Limb (tissue), 2 donors: ENCODE results near the gene TAL2.
A peak's percentile ranks its signal among the peaks of the same experiment; 100 is the strongest.
"Not testable (repeated sequence)": the region's sequence is repeated elsewhere in the genome, so short reads cannot be mapped to it uniquely, and the experiment has no call there.

Source experiments
- DNase-seq, 2 donors: peaks; one replicate each; pipeline ENCODE4 v3.0.0-alpha.2; 2016; ENCODE audit errors: extremely low spot score in 2 of 2

Gene TAL2

GRCh38 chr9:105673850-105674387, 11.7 kb downstream of the TAL2 start:
- no peak for DNase-seq

DNA sequence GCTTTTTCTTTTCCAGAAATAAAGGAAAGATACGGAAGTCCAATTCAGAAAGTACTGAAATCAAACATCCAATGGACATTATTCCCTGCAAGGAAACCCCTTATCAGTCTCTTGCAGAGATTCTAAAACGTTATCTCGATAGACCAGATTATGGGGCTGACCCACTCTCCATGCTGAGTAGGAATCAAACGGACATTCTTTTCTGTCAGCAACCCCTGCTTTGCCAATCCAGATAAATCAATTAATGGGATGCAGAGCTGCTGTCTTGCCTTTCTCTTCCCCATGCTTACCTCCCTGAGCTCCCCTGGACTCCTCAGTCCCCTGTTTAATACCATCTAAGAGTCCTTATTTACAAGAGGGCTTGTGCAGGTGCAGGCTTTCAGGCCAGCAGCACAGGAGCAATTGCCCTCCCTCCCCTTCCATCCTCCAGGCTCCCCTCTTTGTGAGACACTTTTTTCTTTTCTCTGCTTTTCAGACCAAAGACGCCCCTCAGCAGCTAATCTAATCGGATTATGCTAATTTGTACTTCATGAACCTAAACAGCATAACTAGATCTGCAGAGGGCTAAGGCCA, 14.2 kb downstream of the TAL2 start:
- no peak for DNase-seq

- DNase-seq = no peak
These were observed 15.9 kb downstream of the TAL2 start for GRCh38 chr9:105678163-105678562.

DNA sequence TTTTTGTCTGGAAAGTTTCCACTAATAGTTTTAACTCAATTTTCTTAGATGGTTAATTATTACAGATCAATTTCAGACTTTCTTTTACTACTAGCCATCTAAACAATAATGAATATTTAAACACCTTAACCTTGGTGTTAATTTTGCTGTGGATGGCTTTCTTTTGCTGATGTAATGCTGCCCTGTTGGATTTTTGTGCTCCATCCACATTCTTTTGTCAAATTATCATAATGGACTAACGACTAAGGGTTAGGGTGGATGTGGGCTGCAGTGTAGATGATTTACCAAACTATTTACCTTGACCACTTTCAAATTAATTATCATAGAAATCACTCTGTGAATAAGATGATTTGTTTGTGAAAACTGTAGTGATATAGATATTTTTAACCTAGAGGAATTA, 16.5 kb downstream of the TAL2 start:
- no peak for DNase-seq

DNA sequence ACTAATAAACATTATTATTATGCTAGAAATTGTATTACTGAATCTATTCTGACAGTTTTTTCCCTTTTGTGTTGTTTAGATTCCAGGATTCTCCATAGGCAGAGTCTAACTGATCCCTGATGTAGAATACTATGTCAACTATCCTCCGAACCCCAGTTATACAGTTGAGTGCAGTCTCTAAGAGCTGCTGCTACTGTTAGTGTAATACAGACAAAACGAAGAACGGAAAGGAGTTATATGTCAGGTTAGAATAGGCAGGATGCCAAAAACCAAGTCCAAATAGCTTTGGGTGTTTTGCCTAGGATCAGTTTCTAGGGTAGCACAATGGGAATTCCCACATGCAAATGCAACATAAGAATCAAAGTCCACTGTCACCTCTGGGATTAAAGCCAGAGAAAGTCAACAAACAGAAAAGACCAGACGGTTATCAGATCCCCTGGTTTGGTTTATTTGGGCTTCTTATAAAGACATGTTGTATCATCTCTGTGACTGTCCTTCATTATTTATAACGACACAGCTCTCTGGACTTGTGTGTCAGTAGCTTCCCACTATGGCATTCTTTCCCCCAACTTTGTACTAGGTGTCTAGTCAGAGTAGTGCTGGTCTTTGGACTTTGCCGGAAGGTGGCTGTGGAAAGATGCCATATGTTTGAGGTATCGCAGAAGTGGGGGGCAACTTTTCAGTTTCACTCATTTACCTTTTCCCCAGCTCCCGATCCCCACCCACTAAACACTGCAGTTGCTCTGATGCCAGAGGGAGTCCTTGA, 17.2 kb downstream of the TAL2 start:
- DNase-seq = no peak

GRCh38 chr9:105681313-105681712, 19.1 kb downstream of the TAL2 start:
- DNase-seq = no peak

GRCh38 chr9:105681724-105682123, 19.5 kb downstream of the TAL2 start:
- DNase-seq = no peak

GRCh38 chr9:105683688-105684275, 21.5 kb downstream of the TAL2 start:
- DNase-seq = no peak

GRCh38 chr9:105686936-105687335, 24.7 kb downstream of the TAL2 start:
- no peak for DNase-seq

GRCh38 chr9:105690742-105691141, 28.5 kb downstream of the TAL2 start:
- DNase-seq = no peak

GRCh38 chr9:105693435-105694189, 31.4 kb downstream of the TAL2 start:
- DNase-seq = no peak

DNA sequence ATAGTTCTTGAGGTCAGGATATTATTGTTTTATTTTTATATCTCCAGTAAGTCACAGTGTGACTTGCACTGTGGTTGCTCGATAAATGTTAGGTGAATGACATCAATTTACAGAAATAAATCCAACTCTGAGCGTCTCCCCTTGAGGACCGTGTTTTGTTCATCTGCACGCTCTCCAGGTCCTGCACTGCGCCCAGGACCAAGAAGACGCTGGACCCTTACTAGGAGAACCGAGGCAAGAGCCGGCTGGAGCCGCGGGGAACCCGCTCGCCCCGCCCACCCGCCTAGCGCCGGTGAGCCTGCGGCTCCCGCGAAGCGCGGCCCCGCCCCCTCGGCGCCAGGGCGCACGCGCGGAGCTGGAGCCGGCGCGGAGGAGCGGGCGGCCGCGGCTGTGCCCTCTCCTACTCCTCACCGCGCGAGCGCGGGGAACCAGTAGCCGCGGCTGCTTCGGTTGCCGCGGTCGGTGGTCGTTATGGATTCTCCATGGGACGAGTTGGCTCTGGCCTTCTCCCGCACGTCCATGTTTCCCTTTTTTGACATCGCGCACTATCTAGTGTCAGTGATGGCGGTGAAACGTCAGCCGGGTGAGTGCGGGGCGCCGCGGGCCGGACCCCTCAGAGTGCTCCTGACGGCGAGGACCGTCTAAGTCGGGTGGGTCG, 32.1 kb downstream of the TAL2 start, which contains the start of gene TMEM38B:
TMEM38B (plus strand) TSS at position 352 of the 658 bp plus-strand sequence; CDS start at position 472, 120 bp downstream.
- peak; percentile 69 to 87 for DNase-seq

DNA sequence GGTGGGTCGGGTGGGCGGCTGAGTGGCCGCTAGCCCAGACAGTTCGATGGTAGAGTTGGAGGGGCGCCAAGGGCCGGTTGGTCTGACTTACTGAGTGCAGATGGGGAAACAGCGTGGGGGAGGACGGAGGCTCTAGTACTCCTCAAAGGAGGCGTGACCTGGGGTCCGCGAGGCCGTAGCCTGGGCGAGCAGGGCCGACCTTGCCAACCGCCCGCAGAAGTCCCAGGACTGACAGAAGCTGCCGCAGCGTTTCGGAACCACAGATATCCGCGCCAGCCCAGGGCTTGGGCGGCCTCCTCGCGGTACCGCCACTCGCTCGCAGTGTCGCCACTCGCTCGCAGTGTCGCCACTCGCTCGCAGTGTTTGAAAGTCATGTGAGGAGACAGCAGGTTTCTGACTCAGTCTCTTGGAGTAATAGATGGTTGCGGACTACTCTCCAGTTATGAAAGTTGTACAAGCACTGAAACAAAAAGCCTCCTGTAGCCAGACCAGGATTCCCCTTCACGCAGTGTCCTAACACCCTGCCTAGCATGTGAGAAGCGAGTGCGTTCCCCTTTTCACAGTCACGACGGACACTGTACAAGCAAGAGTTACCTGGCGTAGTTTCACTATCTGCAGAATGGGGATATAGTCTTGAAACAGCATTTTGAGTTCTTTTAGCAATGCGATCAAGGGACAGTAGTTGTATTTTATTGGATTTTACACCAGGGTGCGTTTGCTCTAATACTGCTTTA, 32.8 kb downstream of the TAL2 start:
- DNase-seq = peak in 1 of 2 donors; percentile 35

DNA sequence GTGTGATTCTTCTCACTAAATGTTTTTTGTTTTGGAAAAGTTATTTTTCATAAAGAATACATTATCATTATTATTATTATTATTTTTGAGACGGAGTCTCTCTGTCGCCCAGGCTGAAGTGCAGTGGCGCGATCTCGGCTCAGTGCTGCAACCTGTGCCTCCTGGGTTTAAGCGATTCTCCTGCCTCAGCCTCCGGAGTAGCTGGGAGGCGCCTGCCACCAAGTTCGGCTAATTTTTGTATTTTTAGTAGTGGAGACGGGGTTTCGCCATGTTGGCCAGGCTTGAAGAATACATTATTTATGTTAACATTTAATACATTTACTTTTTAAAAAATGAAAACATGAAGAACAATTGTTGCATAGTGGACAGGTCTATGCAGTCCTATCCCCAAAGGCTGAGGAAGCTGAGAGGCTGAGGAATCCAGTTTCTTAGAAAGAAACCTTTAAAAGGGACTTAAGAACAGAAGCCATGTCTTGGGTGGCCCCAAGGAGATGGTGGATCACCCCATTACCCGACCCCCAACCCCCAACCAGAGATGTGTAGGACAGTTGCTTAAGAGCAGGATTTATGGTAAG, 34.0 kb downstream of the TAL2 start:
- DNase-seq = no peak

DNA sequence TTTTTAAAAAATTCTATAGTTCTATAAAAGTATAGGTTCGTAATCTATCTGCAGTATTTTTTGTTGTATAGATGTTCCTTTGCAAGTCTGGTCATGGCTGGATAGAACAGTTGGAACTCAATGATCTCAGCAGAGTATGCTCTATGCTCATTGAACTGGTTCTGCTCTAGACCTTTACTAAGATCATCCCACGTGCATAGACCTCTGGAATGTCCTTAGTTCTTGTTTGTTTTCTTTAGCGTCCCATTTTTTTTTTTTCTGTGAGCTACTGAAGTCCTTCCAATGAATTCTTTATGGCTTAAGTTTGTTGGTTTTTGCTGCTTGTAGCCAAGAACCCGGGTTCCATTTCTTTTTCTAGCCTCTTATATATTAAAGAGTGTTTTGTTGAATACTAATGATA, 35.6 kb downstream of the TAL2 start:
- DNase-seq = no peak

GRCh38 chr9:105698348-105698870, 36.2 kb downstream of the TAL2 start:
- DNase-seq = no peak

GRCh38 chr9:105700668-105701067, 38.4 kb downstream of the TAL2 start:
- DNase-seq = no peak

- DNase-seq = no peak
These were observed 38.9 kb downstream of the TAL2 start for GRCh38 chr9:105701145-105701544.

GRCh38 chr9:105702207-105702606, 40.0 kb downstream of the TAL2 start:
- DNase-seq = no peak

- DNase-seq = not testable (repeated sequence)
These were observed 41.4 kb downstream of the TAL2 start for GRCh38 chr9:105703638-105704037.
